ENCODE data around the gene PHYHD1. TPM values are rescaled to one million over a fixed set of nuclear protein-coding genes. Genes with fewer than 3 reads are reported as not detected.
A peak's percentile ranks its signal among the peaks of the same experiment; 100 is the strongest.

The PHYHD1 gene
- total and polyA plus RNA-seq, 3 donors from 2014 or later: 10.9 to 18.5 (median 15.1) TPM

DNA sequence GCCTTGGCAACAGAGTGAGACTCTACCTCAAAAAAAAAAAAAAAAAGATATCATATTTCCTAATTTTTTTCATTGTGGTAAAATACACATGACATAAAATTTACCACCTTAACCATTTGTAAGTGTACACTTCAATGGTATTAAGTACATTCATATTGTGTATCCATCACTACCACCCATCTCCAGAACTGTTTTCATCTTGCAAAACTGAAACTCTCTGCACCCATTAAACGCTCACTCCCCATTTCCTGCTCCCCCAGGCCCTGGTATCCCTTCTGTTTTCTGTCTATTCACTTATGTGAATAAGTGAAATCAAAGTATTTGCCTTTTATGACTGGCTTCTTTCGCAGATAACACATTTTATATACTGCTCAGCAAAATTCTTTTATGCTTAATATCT, 26.0 kb upstream of the PHYHD1 start:
- intact Hi-C loops (cut with DNase I; ENCODE audit: low total_unique reads): no loop called here
- no peak overlapping the region for H3K27ac ChIP-seq
- no peaks in the 10 kb centered on the region for H3K9me3 ChIP-seq
- 71 to 82% methylated on average over 2 of the region's 2 CpGs for WGBS, 2 donors
- H3K27me3 ChIP-seq: no peaks in the 10 kb centered on the region
- no peak for DNase-seq
- no peaks in the 10 kb centered on the region for H3K36me3 ChIP-seq (ENCODE audit: low read depth, missing control alignments)
- H3K4me1 ChIP-seq: peaks cover 29% of the 10 kb centered on the region
- no peak overlapping the region for H3K4me3 ChIP-seq
- no peak for TF ChIP-seq POLR2A (IDR thresholded peaks at IDR 0.05)
- no peak for TF ChIP-seq CTCF (IDR thresholded peaks at IDR 0.05)

DNA sequence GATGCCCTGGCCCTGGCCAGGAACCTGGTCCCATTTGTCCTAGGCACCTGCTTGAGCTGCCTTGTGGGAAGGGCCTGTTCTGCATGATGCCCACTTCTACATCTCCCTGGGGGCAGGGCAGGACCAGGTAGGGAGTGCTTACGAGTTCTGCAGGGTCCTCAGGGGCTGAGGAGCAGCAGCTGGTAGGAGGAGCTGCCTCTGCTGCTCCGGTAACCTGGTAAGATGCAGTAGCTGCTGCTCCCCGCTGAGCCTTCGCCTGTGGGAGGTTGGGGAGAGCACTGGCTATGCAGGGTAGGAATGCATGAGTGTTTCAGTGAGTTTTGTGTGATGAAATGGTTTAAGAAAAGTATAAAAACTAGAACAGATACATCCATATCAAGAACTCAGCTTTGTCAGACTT, 25.2 kb upstream of the PHYHD1 start:
- no peak for DNase-seq
- H3K27me3 ChIP-seq: no peaks in the 10 kb centered on the region
- H3K27ac ChIP-seq: peak overlapping the region in 1 of 2 donors; percentile 24
- peaks cover 36% of the 10 kb centered on the region for H3K4me1 ChIP-seq
- H3K9me3 ChIP-seq: no peaks in the 10 kb centered on the region
- H3K4me3 ChIP-seq: no peak overlapping the region
- H3K36me3 ChIP-seq (ENCODE audit: low read depth, missing control alignments): no peaks in the 10 kb centered on the region
- 38 to 47% methylated on average over 4 of the region's 4 CpGs for WGBS, 2 donors
- TF ChIP-seq POLR2A (IDR thresholded peaks at IDR 0.05) (no peak), CTCF (IDR thresholded peaks at IDR 0.05) (no peak)
- intact Hi-C loops (cut with DNase I; ENCODE audit: low total_unique reads): no loop called here

DNA sequence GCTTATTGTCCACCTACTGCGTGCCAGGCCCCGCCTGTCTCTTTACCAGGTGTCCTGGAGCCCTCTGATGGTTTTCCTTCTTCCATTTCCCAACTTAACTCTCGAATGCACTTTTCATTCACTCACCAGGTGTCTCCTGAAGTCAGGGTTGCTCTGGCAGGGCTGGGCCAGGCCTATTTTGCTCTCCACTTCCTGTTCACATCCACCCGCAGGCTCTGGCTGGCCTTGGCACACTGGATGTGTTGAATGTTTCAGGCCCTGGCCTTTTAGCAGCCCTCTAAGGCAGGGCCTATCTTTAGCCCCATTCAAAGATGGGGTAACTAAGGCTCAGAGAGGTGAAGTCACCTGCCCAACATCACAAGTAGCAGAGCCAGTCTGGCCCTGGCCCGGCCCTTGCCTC, 22.4 kb upstream of the PHYHD1 start:
- no peaks in the 10 kb centered on the region for H3K36me3 ChIP-seq (ENCODE audit: low read depth, missing control alignments)
- H3K4me1 ChIP-seq: peaks cover 17% of the 10 kb centered on the region
- H3K9me3 ChIP-seq: no peaks in the 10 kb centered on the region
- DNase-seq: no peak
- H3K27ac ChIP-seq: no peak overlapping the region
- WGBS, 2 donors: 91 to 98% methylated on average over 4 to 5 of the region's 5 CpGs
- no peak for TF ChIP-seq CTCF (IDR thresholded peaks at IDR 0.05)
- no peak for TF ChIP-seq POLR2A (IDR thresholded peaks at IDR 0.05)
- intact Hi-C loops (cut with DNase I; ENCODE audit: low total_unique reads): no loop called here
- no peaks in the 10 kb centered on the region for H3K27me3 ChIP-seq
- H3K4me3 ChIP-seq: no peak overlapping the region

GRCh38 chr9:128898845-128899565, 21.8 kb upstream of the PHYHD1 start:
- no peaks in the 10 kb centered on the region for H3K27me3 ChIP-seq
- DNase-seq: no peak
- intact Hi-C loops (cut with DNase I; ENCODE audit: low total_unique reads): no loop called here
- TF ChIP-seq CTCF (IDR thresholded peaks at IDR 0.05): no peak
- TF ChIP-seq POLR2A (IDR thresholded peaks at IDR 0.05): no peak
- peaks cover 16% of the 10 kb centered on the region for H3K4me1 ChIP-seq
- H3K9me3 ChIP-seq: no peaks in the 10 kb centered on the region
- 82 to 85% methylated on average over 10 to 18 of the region's 18 CpGs for WGBS, 2 donors
- no peaks in the 10 kb centered on the region for H3K36me3 ChIP-seq (ENCODE audit: low read depth, missing control alignments)
- peak overlapping the region in 1 of 2 donors; percentile 41 for H3K27ac ChIP-seq
- H3K4me3 ChIP-seq: no peak overlapping the region
